H1 (cell line): ENCODE results near the gene SH3PXD2A.

ENCODE experiments used
- EP300 ChIP-seq, 2 experiments: IDR thresholded peaks; 1 replicate in 1 of 2; 2 replicates in 1 of 2; pipeline ENCODE4 v1.6.1; 2011 to 2012; ENCODE audit warnings: low read depth in 2 of 2, low read length in 2 of 2, mild to moderate bottlenecking in 2 of 2, borderline replicate concordance in 1 of 2, inconsistent platforms in 1 of 2, moderate library complexity in 1 of 2
- EZH2 ChIP-seq: fragments of 200-600 bp; sonication (generic); IDR thresholded peaks from 2 replicates; pipeline ENCODE4 v1.7.1; 2012; ENCODE audit warnings: low read depth, mild to moderate bottlenecking, moderate library complexity, low read length, inconsistent platforms; ENCODE audit not compliant: severe bottlenecking
- HDAC2 ChIP-seq, 2 experiments: fragments of 300-600 bp in 1 of 2; sonication (generic) in 1 of 2; IDR thresholded peaks; 2 replicates each; pipeline ENCODE4 v1.6.1; 2011 to 2012; ENCODE audit warnings: low read depth in 2 of 2, low read length in 2 of 2, mild to moderate bottlenecking in 2 of 2, moderate library complexity in 2 of 2, borderline replicate concordance in 1 of 2, inconsistent platforms in 1 of 2
- POLR2A ChIP-seq, 2 experiments: IDR thresholded peaks; 1 replicate in 1 of 2; 2 replicates in 1 of 2; pipeline ENCODE4 v1.6.1; 2011; ENCODE audit warnings: low read depth in 2 of 2, low read length in 2 of 2, mild to moderate bottlenecking in 2 of 2; ENCODE audit errors: control extremely low read depth in 1 of 2
- POLR2AphosphoS5 ChIP-seq: IDR thresholded peaks from 2 replicates; pipeline ENCODE4 v1.6.1; 2011; ENCODE audit warnings: low read depth, low read length
- SAP30 ChIP-seq: fragments of 300-600 bp; sonication (generic); IDR thresholded peaks from 2 replicates; pipeline ENCODE4 v1.7.1; 2012; ENCODE audit warnings: low read length, moderate library complexity, mild to moderate bottlenecking, inconsistent platforms; ENCODE audit not compliant: insufficient read depth, insufficient replicate concordance
- SIRT6 ChIP-seq: IDR thresholded peaks from one replicate; pipeline ENCODE4 v1.7.1; 2012; ENCODE audit warnings: low read length, inconsistent platforms
- SRF ChIP-seq: IDR thresholded peaks from 2 replicates; pipeline ENCODE4 v1.6.1; 2011; ENCODE audit warnings: mild to moderate bottlenecking, low read depth, low read length, moderate library complexity
- TEAD4 ChIP-seq: IDR thresholded peaks from 2 replicates; pipeline ENCODE4 v1.6.1; 2012; ENCODE audit warnings: low read depth, low read length, inconsistent platforms, mixed read lengths
- TF ChIP-seq, protein P1 (sequence below), 3 experiments: IDR thresholded peaks; 1 replicate in 2 of 3; 2 replicates in 1 of 3; pipeline versions ENCODE4 v1.5.1 to v1.6.1; 2011; ENCODE audit warnings: low read length in 3 of 3, mild to moderate bottlenecking in 3 of 3, inconsistent platforms in 2 of 3, low read depth in 1 of 3, moderate library complexity in 1 of 3; ENCODE audit not compliant: insufficient read depth in 1 of 3; ENCODE audit errors: control extremely low read depth in 1 of 3
- TF ChIP-seq, protein P2 (sequence below): IDR thresholded peaks from 2 replicates; pipeline ENCODE4 v1.6.1; 2011; ENCODE audit warnings: low read length, improper control_type of control experiment
- TF ChIP-seq, protein P3 (sequence below): IDR thresholded peaks from 2 replicates; pipeline ENCODE4 v1.6.1; 2012; ENCODE audit warnings: low read length, inconsistent platforms
- TF ChIP-seq, protein P4 (sequence below): IDR thresholded peaks from 2 replicates; pipeline ENCODE4 v1.6.1; 2012; ENCODE audit warnings: inconsistent platforms

DNA sequence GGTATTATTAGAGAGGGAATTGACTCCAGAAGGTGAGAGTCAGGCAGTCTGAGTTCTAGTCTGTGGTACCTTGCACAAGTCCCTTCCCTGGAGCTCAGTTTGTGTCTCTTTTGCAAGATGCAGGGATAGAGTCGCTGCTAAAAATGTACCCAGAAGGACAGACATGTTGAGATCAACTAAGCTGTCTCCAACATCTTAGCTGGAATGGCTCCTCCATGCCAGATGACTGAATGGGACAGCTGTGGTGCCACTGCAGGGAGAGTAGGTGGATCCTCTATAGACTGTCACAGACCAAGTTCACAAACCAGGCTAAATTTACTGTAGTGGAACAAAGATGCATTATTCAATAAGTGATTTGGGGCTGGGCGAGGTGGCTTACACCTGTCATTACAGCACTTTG, 241.8 kb downstream of the SH3PXD2A start:
- TF ChIP-seq, protein P1, sequence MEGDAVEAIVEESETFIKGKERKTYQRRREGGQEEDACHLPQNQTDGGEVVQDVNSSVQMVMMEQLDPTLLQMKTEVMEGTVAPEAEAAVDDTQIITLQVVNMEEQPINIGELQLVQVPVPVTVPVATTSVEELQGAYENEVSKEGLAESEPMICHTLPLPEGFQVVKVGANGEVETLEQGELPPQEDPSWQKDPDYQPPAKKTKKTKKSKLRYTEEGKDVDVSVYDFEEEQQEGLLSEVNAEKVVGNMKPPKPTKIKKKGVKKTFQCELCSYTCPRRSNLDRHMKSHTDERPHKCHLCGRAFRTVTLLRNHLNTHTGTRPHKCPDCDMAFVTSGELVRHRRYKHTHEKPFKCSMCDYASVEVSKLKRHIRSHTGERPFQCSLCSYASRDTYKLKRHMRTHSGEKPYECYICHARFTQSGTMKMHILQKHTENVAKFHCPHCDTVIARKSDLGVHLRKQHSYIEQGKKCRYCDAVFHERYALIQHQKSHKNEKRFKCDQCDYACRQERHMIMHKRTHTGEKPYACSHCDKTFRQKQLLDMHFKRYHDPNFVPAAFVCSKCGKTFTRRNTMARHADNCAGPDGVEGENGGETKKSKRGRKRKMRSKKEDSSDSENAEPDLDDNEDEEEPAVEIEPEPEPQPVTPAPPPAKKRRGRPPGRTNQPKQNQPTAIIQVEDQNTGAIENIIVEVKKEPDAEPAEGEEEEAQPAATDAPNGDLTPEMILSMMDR (IDR thresholded peaks at IDR 0.05; ENCODE audit: control extremely low read depth in 1 of 3, insufficient read depth in 1 of 3, low read depth in 1 of 3, low read length in 3 of 3), result no peak
- TF ChIP-seq SIRT6 (no peak), EP300 (IDR thresholded peaks at IDR 0.05; ENCODE audit: borderline replicate concordance in 1 of 2, low read depth in 2 of 2, low read length in 2 of 2) (no peak), EZH2 (no peak), SAP30 (no peak), SRF (no peak), TEAD4 (no peak), POLR2A (IDR thresholded peaks at IDR 0.05; ENCODE audit: control extremely low read depth in 1 of 2, low read depth in 2 of 2, low read length in 2 of 2) (no peak), HDAC2 (IDR thresholded peaks at IDR 0.05; ENCODE audit: borderline replicate concordance in 1 of 2, low read depth in 2 of 2, low read length in 2 of 2) (no peak), POLR2AphosphoS5 (no peak)
- TF ChIP-seq, protein P2, sequence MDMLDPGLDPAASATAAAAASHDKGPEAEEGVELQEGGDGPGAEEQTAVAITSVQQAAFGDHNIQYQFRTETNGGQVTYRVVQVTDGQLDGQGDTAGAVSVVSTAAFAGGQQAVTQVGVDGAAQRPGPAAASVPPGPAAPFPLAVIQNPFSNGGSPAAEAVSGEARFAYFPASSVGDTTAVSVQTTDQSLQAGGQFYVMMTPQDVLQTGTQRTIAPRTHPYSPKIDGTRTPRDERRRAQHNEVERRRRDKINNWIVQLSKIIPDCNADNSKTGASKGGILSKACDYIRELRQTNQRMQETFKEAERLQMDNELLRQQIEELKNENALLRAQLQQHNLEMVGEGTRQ, result no peak
- TF ChIP-seq, protein P3, sequence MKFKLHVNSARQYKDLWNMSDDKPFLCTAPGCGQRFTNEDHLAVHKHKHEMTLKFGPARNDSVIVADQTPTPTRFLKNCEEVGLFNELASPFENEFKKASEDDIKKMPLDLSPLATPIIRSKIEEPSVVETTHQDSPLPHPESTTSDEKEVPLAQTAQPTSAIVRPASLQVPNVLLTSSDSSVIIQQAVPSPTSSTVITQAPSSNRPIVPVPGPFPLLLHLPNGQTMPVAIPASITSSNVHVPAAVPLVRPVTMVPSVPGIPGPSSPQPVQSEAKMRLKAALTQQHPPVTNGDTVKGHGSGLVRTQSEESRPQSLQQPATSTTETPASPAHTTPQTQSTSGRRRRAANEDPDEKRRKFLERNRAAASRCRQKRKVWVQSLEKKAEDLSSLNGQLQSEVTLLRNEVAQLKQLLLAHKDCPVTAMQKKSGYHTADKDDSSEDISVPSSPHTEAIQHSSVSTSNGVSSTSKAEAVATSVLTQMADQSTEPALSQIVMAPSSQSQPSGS, result no peak
- TF ChIP-seq, protein P4, sequence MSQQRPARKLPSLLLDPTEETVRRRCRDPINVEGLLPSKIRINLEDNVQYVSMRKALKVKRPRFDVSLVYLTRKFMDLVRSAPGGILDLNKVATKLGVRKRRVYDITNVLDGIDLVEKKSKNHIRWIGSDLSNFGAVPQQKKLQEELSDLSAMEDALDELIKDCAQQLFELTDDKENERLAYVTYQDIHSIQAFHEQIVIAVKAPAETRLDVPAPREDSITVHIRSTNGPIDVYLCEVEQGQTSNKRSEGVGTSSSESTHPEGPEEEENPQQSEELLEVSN, result no peak
